HL-60 (cell line): ENCODE data around the gene SLC49A3.

Source experiments
- DNase-seq, 2 experiments: peaks; one replicate each; pipeline ENCODE4 v3.0.0-alpha.2; 2010 to 2020; ENCODE audit warnings: low read depth in 1 of 2, low spot score in 1 of 2
- H3K27ac ChIP-seq: fragments of 250-450 bp; sonication (Bioruptor Pico); replicated peaks from 2 replicates; pipeline ENCODE4 v1.5.1; 2020; ENCODE audit warnings: mild to moderate bottlenecking, moderate library complexity
- H3K27me3 ChIP-seq: fragments of 250-450 bp; sonication (Bioruptor Pico); 2 replicates; pipeline ENCODE4 v1.5.1; 2021; ENCODE audit warnings: mild to moderate bottlenecking, moderate library complexity; ENCODE audit not compliant: insufficient read depth, poor library complexity, severe bottlenecking
- H3K4me3 ChIP-seq: replicated peaks from 2 replicates; pipeline ENCODE4 v1.5.1; 2011; ENCODE audit warnings: mild to moderate bottlenecking, control low read depth, low read length; ENCODE audit not compliant: insufficient read depth
- CTCF ChIP-seq: IDR thresholded peaks from one replicate; pipeline ENCODE4 v1.5.1; 2011; ENCODE audit warnings: low read length, control low read depth, inconsistent platforms; ENCODE audit not compliant: insufficient read depth
- GABPA ChIP-seq: IDR thresholded peaks from 2 replicates; pipeline ENCODE4 v1.6.1; 2012; ENCODE audit warnings: low read depth
- POLR2AphosphoS5 ChIP-seq: IDR thresholded peaks from 2 replicates; pipeline ENCODE4 v1.6.1; 2012; ENCODE audit warnings: low read depth
- REST ChIP-seq: IDR thresholded peaks from 2 replicates; pipeline ENCODE4 v1.6.1; 2012; ENCODE audit warnings: low read depth; ENCODE audit not compliant: insufficient replicate concordance
- SPI1 ChIP-seq: IDR thresholded peaks from 2 replicates; pipeline ENCODE4 v1.6.1; 2012; ENCODE audit warnings: low read depth, mild to moderate bottlenecking, borderline replicate concordance

Gene SLC49A3

GRCh38 chr4:634599-634985 is 54.4 kb downstream of the SLC49A3 start:
- DNase-seq, result no peak
- Histone ChIP-seq H3K4me3 (no peak overlapping the region), H3K27ac (no peak overlapping the region), H3K27me3 (no peaks in the 10 kb centered on the region)
- no peak for TF ChIP-seq GABPA
- no peak for TF ChIP-seq REST
- no peak for TF ChIP-seq SPI1
- TF ChIP-seq POLR2AphosphoS5, result no peak
- TF ChIP-seq CTCF, result no peak

- Histone ChIP-seq H3K4me3 (no peak overlapping the region), H3K27me3 (no peaks in the 10 kb centered on the region), H3K27ac (no peak overlapping the region)
- no peak for TF ChIP-seq REST
- TF ChIP-seq GABPA, result no peak
- TF ChIP-seq POLR2AphosphoS5, result no peak
- TF ChIP-seq SPI1, result no peak
- TF ChIP-seq CTCF, result no peak
- DNase-seq, result no peak
Observed at GRCh38 chr4:633976-634598, 54.9 kb downstream of the SLC49A3 start.

GRCh38 chr4:633406-633805 is 55.5 kb downstream of the SLC49A3 start:
- TF ChIP-seq GABPA, result no peak
- TF ChIP-seq CTCF, result no peak
- TF ChIP-seq SPI1, result no peak
- no peak for TF ChIP-seq POLR2AphosphoS5
- no peak for TF ChIP-seq REST
- Histone ChIP-seq H3K27me3 (no peaks in the 10 kb centered on the region), H3K27ac (no peak overlapping the region), H3K4me3 (no peak overlapping the region)
- DNase-seq, result no peak
